ENCODE data around the gene HK1.

Gene HK1

GRCh38 chr10:69278446-69278963 lies at the start of gene HK1:
Gene HK1 (plus strand): TSS chr10:69278496.
- Histone ChIP-seq H3K27ac (peak within 1 kb of the TSS; percentile 38 to 64), H3K4me3 (no peak within 1 kb of the TSS), H3K9me3 (no peaks in the 10 kb centered on the region), H3K4me1 (peaks cover 0 to 22% (median 11%) of the 10 kb centered on the region in 4 donors), H3K27me3 (no peaks in the 10 kb centered on the region), H3K36me3 (no peaks in the 10 kb centered on the region)
- intact Hi-C loops (cut with DNase I; ENCODE audit: low total_unique reads), result no loop called here
- DNase-seq, result peak; percentile 38 to 66
- no peak for TF ChIP-seq CTCF (IDR thresholded peaks at IDR 0.05)

- Histone ChIP-seq H3K36me3 (no peaks in the 10 kb centered on the region), H3K9me3 (no peaks in the 10 kb centered on the region), H3K27me3 (peaks cover 0 to 5% of the 10 kb centered on the region in 2 donors), H3K4me1 (peaks cover 0 to 7% (median 0%) of the 10 kb centered on the region in 4 donors), H3K4me3 (no peak overlapping the region), H3K27ac (no peak overlapping the region)
- no peak for DNase-seq
- intact Hi-C loops (cut with DNase I; ENCODE audit: low total_unique reads), result no loop called here
- no peak for TF ChIP-seq CTCF (IDR thresholded peaks at IDR 0.05)
Measured at GRCh38 chr10:69229616-69229916, 48.7 kb upstream of the HK1 start.

- no peaks in the 10 kb centered on the region for H3K9me3 ChIP-seq
- DNase-seq, result no peak
Measured at GRCh38 chr10:69230128-69230527, 48.2 kb upstream of the HK1 start.

GRCh38 chr10:69232252-69232651 lies 46.0 kb upstream of the HK1 start:
- DNase-seq, result no peak
- intact Hi-C loops (cut with DNase I; ENCODE audit: low total_unique reads), result no loop called here
- no peaks in the 10 kb centered on the region for H3K36me3 ChIP-seq
- H3K4me3 ChIP-seq, result no peak overlapping the region
- H3K4me1 ChIP-seq, result no peaks in the 10 kb centered on the region
- no peak overlapping the region for H3K27ac ChIP-seq
- peaks cover 0 to under 1% of the 10 kb centered on the region in 2 donors for H3K27me3 ChIP-seq
- TF ChIP-seq CTCF (IDR thresholded peaks at IDR 0.05), result no peak
- H3K9me3 ChIP-seq, result no peaks in the 10 kb centered on the region

More at GRCh38 chr10:69230128-69230527, 48.2 kb upstream of the HK1 start:
- Histone ChIP-seq H3K27me3 (peaks cover 0 to 5% of the 10 kb centered on the region in 2 donors), H3K36me3 (no peaks in the 10 kb centered on the region), H3K4me3 (no peak overlapping the region), H3K4me1 (peaks cover 0 to 7% (median 0%) of the 10 kb centered on the region in 4 donors), H3K27ac (no peak overlapping the region)
- intact Hi-C loops (cut with DNase I; ENCODE audit: low total_unique reads), result no loop called here
- TF ChIP-seq CTCF (IDR thresholded peaks at IDR 0.05), result no peak

- no peaks in the 10 kb centered on the region for H3K27me3 ChIP-seq
- no peak overlapping the region for H3K27ac ChIP-seq
- peaks cover 0 to 3% (median 0%) of the 10 kb centered on the region in 4 donors for H3K4me1 ChIP-seq
- no peak overlapping the region for H3K4me3 ChIP-seq
- H3K36me3 ChIP-seq, result no peaks in the 10 kb centered on the region
- no peak for TF ChIP-seq CTCF (IDR thresholded peaks at IDR 0.05)
- H3K9me3 ChIP-seq, result no peaks in the 10 kb centered on the region
- DNase-seq, result no peak
- intact Hi-C loops (cut with DNase I; ENCODE audit: low total_unique reads), result no loop called here
Measured at GRCh38 chr10:69232736-69233480, 45.4 kb upstream of the HK1 start.

All from tibial artery (tissue), 4 donors.